ENCODE measurements around the gene SNX22. TPM values are rescaled to one million over a fixed set of nuclear protein-coding genes. Genes with fewer than 3 reads are reported as not detected.
A peak's percentile ranks its signal among the peaks of the same experiment; 100 is the strongest.

Gene SNX22
- total and polyA plus RNA-seq, 9 of the 15 experiments (the other 6 are each of a cell fraction or from before 2014, with no cell fraction given), result 0.91 to 3.0 (median 2.0) TPM

- TF ChIP-seq E2F8 (IDR thresholded peaks at IDR 0.05; ENCODE audit: low read depth, partially characterized antibody) (peak; percentile 23), KLF6 (CRISPR knock-in tag; IDR thresholded peaks at IDR 0.05; ENCODE audit: borderline replicate concordance) (peak; percentile 9; the same call in 1 of the 2 replicates), ZNF431 (CRISPR knock-in tag; IDR thresholded peaks at IDR 0.05) (no peak), MGA (IDR thresholded peaks at IDR 0.05) (no peak; the same call in 1 of the 2 replicates), DDX20 (tag; IDR thresholded peaks at IDR 0.05; ENCODE audit: low read depth) (no peak), SPI1 (IDR thresholded peaks at IDR 0.05; ENCODE audit: borderline replicate concordance, low read depth, low read length) (peak; percentile 97), VEZF1 (CRISPR knock-in tag; IDR thresholded peaks at IDR 0.05) (peak; percentile 95), ELK1 (CRISPR knock-in tag; IDR thresholded peaks at IDR 0.05) (no peak), LEF1 (IDR thresholded peaks at IDR 0.05) (peak; percentile 25; the same call in 1 of the 2 replicates)
These were observed 11.5 kb downstream of the SNX22 start, which contains the start of gene PPIB (continued) for GRCh38 chr15:64162869-64163658.

Data from K562 (cell line).